GM12874 (cell line): ENCODE data around the gene SSX5.

Experiments
- TF ChIP-seq, protein P1 (sequence below): IDR thresholded peaks from 2 replicates; pipeline ENCODE4 v1.5.1; 2011; ENCODE audit warnings: low read depth, mild to moderate bottlenecking, control low read depth, low read length, moderate library complexity; ENCODE audit not compliant: insufficient read depth

SSX5 gene, protein sequence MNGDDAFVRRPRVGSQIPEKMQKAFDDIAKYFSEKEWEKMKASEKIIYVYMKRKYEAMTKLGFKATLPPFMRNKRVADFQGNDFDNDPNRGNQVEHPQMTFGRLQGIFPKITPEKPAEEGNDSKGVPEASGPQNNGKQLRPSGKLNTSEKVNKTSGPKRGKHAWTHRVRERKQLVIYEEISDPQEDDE

DNA sequence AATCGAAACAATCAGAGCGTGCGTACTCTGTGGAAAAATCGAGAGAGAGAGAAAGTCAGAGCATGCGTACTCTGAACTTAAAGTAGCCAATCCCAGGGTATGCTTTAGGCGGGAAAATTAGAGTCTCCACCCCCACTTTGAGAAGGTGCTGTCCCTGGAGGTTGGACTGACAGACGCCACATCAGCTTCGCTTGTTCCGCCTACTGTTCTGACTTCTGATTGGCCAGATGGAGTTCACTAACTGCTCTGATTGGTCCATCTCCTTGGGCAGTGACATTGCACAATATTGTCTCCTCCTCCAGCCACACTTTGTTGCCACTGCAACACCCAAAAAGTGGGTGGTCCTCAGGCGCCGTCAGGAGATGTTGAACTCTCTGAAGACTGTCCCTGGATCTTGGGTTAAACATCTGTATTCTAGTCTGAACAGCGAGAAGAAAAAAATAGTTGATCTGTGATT is at the start of gene SSX5:
TSS of gene SSX5 (minus strand) at position 51 of the 457 bp plus-strand sequence. CDS start 1,437 bp downstream, outside the sequence.
- TF ChIP-seq, protein P1, sequence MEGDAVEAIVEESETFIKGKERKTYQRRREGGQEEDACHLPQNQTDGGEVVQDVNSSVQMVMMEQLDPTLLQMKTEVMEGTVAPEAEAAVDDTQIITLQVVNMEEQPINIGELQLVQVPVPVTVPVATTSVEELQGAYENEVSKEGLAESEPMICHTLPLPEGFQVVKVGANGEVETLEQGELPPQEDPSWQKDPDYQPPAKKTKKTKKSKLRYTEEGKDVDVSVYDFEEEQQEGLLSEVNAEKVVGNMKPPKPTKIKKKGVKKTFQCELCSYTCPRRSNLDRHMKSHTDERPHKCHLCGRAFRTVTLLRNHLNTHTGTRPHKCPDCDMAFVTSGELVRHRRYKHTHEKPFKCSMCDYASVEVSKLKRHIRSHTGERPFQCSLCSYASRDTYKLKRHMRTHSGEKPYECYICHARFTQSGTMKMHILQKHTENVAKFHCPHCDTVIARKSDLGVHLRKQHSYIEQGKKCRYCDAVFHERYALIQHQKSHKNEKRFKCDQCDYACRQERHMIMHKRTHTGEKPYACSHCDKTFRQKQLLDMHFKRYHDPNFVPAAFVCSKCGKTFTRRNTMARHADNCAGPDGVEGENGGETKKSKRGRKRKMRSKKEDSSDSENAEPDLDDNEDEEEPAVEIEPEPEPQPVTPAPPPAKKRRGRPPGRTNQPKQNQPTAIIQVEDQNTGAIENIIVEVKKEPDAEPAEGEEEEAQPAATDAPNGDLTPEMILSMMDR: no peak

DNA sequence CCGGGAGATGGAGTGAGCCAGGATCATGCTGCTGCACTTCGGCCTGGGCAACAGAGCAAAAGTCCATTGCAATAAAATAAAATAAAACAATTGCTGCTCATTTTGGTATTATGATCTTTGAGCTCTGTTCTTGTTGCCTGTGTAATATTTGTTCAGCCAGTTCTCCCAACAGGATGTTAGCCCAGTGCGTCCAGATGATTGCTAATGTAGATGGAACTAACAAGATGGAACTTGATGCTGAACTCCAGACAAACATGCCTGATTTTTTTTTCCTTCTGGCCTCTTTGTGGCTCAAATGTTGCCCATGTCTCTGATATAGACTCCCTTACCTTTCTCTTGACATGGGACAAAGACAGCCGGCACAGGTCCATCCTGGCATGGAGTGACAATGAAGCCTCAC is 15.8 kb downstream of the SSX5 start:
- TF ChIP-seq, protein P1: no peak

DNA sequence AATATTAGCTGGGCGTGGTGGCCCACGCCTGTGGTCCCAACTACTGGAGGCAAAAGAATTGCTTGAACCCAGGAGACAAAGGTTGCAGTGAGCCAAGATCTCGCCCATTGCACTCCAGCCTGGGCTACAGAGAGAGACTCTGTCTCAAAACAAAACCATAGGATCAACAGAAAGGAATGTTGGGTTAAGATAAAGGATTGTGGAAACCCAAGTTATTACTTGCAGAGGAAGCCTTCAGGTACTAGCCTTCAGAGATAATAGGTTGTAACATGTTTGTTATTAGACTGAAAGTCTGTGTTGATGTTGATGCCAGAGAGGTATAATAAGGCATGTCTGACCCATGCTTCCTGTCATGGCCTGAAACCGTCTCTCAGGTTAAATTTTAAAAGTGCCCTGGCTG is 16.9 kb downstream of the SSX5 start:
- TF ChIP-seq, protein P1: no peak

DNA sequence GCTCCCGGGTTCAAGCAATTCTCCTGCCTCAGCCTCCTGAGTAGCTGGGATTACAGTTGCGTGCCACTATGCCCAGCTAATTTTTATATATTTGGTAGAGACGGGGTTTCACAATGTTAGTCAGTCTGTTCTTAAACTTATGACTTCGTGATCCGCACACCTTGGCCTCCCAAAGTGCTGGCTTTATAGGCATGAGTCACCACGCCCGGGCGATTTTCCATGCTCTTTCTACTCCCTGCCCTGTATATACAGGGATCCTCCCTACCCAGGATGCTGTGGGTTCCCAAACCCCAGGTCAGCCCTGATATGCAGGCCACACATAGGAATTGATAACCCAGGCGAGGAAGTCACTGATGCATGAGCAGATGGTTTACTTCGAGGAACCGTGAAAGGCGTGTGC is 31.4 kb downstream of the SSX5 start:
- TF ChIP-seq, protein P1: no peak

DNA sequence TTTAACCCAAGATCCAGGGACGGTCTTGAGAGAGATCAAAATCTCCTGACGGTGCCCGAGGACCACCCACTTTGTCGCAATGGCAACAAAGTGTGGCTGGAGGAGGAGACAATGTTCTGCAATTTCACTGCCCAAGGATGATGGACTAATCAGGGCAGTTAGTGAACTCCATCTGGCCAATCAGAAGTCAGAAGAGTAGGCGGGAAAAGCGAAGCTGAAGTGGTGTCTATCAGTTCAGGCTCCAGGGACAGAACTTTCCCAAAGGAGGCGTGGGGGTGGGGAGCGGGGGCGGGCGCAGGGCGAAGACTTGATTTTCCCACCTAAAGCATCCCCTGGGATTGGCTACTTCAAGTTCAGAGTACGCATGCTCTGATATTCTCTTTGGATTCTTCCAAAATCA is 40.6 kb downstream of the SSX5 start:
- TF ChIP-seq, protein P1: no peak

DNA sequence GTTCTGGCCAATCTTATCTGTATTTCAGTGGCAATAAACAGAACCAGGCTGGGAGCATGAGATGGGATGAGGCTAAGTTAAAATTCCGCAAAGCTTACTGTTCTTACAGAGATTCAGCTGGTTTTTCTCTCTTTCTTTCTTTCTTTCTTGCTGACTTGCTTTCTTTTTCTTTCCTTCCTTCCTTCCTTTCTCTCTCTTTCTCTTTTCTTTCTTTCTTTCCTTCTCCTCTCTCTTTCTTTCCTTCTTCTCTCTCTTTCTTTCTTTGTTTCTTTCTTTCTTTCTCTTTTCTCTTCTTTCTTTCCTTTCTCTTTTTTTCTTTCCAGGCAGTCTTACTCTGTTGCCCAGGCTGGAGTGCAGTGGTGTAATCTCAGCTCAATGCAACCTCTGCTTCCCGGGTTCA is 41.8 kb downstream of the SSX5 start:
- TF ChIP-seq, protein P1: no peak

DNA sequence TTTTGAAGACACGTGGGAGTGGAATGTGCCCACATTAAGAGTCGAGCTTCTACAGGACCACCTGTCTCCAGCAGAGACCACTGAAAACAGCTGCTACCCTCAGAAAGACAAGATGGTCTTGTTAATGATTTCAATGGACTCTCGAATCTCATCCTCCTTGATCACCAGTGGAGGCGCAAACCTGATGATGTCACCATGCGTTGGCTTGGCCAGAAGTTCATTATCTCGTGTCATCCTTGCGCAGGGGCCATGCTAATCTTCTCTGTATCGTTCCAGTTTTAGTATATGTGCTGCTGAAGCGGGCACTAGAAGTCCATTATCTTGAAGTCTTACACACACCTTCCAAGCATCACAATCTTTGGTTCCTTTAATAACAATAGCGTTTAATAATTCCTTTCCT is 42.8 kb downstream of the SSX5 start:
- TF ChIP-seq, protein P1: no peak
